Adipocyte (in vitro differentiated cells): Measurements from ENCODE around the gene USP16.

Source experiments
- DNase-seq: peaks from one replicate; pipeline ENCODE4 v3.0.0-alpha.2; 2015; ENCODE audit warnings: low read depth
- H3K27me3 ChIP-seq: replicated peaks from 2 replicates; pipeline ENCODE4 v1.7.0; 2013; ENCODE audit warnings: mild to moderate bottlenecking, low read length, moderate library complexity; ENCODE audit not compliant: control insufficient read depth, insufficient read depth
- H3K36me3 ChIP-seq: 2 replicates; pipeline ENCODE4 v1.7.0; 2013; ENCODE audit warnings: low read length, mild to moderate bottlenecking, moderate library complexity; ENCODE audit not compliant: control insufficient read depth, insufficient read depth, severe bottlenecking
- H3K4me1 ChIP-seq: 2 replicates; pipeline ENCODE4 v1.7.0; 2013; ENCODE audit warnings: mild to moderate bottlenecking, low read length, moderate library complexity; ENCODE audit not compliant: control insufficient read depth, insufficient read depth
- H3K4me3 ChIP-seq: 2 replicates; pipeline ENCODE4 v1.7.0; 2013; ENCODE audit warnings: mild to moderate bottlenecking, low read length, moderate library complexity
- H3K9ac ChIP-seq: 2 replicates; pipeline ENCODE4 v1.7.0; 2013; ENCODE audit warnings: mild to moderate bottlenecking, low read length, moderate library complexity
- H3K9me3 ChIP-seq: 2 replicates; pipeline ENCODE4 v1.7.0; 2013; ENCODE audit warnings: mild to moderate bottlenecking, low read length, moderate library complexity; ENCODE audit not compliant: control insufficient read depth

USP16 gene

DNA sequence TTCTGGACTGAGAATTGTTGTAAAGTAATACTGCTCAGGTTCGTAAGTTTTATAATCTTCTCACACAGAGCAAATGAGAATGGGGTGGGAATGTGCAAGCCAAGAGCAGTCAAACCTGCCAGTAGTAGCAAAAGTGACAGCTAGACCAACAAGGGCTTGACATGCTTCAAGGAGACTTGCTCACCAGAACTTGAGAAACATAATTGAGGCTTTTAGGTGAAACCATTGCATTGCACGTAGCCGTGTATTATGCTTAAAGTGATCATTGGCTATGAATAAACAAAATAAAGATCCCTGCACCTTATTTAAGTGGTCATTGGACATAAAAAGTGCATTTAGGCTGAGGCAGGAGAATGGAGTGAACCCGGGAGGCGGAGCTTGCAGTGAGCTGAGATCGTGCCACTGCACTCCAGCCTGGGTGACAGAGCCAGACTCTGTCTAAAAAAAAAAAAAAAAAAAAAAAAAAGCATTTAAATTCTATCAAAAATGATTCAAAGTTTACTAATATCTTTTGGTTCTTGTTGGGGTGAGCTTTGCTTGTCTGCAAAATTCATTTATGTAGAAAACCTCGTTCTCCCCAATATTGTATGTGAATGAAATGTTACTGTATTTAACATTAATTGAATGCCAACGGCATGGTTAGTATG, 60.8 kb downstream of the USP16 start:
- Histone ChIP-seq H3K4me3 (no peak overlapping the region), H3K27me3 (no peaks in the 10 kb centered on the region), H3K36me3 (no peaks in the 10 kb centered on the region), H3K4me1 (peaks cover 5% of the 10 kb centered on the region), H3K9me3 (no peaks in the 10 kb centered on the region), H3K9ac (no peak overlapping the region)
- DNase-seq = no peak

GRCh38 chr21:29091033-29091432, 66.6 kb downstream of the USP16 start:
- peak overlapping the region; percentile 81 for H3K9ac ChIP-seq
- H3K4me3 ChIP-seq = peak overlapping the region; percentile 41
- H3K27me3 ChIP-seq = no peaks in the 10 kb centered on the region
- no peaks in the 10 kb centered on the region for H3K9me3 ChIP-seq
- H3K36me3 ChIP-seq = no peaks in the 10 kb centered on the region
- DNase-seq = peak; percentile 85
- H3K4me1 ChIP-seq = peaks cover 26% of the 10 kb centered on the region

DNA sequence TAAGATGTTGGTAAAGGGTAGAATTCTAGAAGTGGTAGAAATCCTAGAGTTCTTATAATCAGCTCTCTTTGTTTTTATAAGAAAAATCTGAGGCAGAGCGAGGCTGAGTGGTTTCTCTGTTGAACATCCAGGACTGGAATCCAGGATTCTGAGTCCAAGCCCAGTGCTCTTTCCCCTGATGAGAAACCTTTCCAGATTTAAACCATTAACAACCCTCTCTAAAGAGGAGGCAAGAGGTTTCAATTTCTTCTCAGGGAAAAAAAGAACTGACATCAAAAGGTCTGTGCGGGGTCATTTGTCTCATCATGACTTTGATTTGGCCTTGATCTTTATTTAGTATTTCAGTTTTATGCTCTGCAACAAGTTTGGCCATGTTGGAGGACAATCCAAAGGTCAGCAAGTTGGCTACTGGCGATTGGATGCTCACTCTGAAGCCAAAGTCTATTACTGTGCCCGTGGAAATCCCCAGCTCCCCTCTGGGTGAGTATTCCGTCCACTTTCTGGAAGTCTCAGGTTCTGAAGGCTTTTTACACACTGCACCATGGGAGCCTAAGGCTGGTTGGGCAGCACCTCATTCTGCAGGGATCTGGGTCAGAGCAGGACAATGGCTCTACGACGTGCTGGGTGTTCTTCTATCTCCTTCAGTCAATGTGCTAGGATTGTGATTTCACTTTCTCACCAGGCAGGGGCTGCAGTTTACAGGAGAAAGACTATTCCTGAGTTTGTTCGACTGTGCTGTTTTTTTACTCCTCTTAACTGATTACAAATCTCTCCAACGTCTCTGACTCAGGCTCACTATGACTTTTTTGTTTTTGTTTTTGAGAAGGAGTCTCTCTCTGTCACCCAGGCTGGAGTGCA, 67.9 kb downstream of the USP16 start:
- peak; percentile 52 for DNase-seq
- H3K4me3 ChIP-seq = peak overlapping the region; percentile 41

DNA sequence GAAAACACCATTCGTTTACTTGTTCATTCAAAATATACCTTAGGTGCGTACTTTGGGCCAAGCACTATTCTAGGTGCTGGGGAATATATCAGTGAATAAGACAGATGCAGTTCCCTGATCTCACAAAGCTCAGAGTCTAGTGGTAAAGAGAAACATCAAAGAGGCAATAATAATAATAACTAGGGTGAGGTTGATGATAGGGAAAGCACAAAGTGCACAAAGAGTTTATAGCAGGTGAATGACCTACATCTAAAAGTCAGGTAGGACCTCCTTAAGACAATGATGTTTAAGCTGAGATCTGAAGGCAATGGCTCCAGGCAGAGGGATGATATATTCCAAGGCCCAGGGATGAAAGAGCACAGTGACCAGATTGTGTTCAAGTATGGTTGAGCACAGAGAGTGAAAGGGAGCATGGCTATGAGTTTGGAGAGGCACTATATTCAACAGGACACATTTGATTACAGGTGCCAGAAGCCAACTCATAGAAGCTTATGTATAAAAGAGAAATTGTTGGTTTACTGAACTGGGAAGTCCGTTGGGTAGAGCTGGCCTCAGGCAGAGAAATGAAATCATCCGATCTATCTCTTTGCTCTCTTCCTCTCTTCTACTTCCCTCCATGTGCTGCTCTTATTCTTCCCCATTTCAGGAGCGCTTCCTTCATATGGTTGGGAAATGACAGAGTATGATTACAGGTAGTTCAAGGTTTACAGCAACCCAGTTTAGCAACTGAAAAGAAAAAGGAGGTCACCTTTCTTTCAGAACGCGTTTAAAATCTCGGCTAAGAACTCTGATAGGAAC, 71.9 kb downstream of the USP16 start:
- Histone ChIP-seq H3K4me3 (no peak overlapping the region), H3K27me3 (no peaks in the 10 kb centered on the region), H3K36me3 (no peaks in the 10 kb centered on the region), H3K4me1 (peaks cover 21% of the 10 kb centered on the region), H3K9ac (no peak overlapping the region), H3K9me3 (no peaks in the 10 kb centered on the region)
- no peak for DNase-seq

More for the DNA sequence above, 67.9 kb downstream of the USP16 start:
- H3K4me1 ChIP-seq = peaks cover 26% of the 10 kb centered on the region
- H3K9me3 ChIP-seq = no peaks in the 10 kb centered on the region
- H3K27me3 ChIP-seq = no peaks in the 10 kb centered on the region
- H3K9ac ChIP-seq = peak overlapping the region; percentile 81
- H3K36me3 ChIP-seq = no peaks in the 10 kb centered on the region

DNA sequence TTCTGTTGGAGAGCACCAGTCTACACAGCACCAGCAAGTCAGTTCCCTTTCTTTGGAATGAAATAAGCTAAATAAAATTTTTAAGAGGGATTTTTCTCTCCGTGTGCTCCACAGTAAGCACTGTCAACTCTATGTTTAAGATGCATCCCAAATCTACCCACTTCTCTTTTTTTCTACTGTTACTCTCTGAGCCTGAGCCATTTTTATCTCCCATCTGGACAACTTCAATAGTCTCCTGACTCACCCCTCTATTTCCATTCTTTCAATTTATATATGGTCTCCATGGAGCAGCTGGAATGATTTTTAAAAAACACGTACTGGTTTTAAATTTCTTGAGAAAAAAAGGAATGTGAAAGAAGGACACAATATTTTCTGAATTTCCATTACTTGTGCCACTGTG, 73.7 kb downstream of the USP16 start:
- H3K27me3 ChIP-seq = no peaks in the 10 kb centered on the region
- peaks cover 4% of the 10 kb centered on the region for H3K4me1 ChIP-seq
- no peak for DNase-seq
- H3K9ac ChIP-seq = no peak overlapping the region
- H3K9me3 ChIP-seq = no peaks in the 10 kb centered on the region
- H3K4me3 ChIP-seq = no peak overlapping the region
- H3K36me3 ChIP-seq = no peaks in the 10 kb centered on the region

DNA sequence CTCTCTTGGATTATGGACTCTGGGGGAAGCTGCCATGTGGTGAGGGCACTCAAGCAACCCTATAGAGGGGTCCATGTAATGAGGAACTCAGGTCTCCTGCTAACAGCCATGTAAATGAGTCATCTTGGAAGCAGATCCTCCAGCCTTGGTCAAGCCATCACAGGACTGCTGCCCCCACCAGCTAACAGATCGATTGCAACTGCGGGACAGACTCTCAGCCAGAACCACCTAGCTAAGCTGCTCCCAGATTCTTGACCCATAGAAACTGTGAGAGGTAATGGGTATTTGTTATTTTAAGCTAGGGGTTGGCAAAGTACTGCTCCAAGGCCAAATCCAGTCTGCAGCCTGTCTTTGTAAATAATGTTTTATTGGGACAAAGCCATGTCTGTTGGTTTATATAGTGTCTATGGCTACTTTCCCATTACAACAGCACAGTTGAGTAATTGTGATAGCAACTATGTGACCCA, 78.4 kb downstream of the USP16 start:
- no peaks in the 10 kb centered on the region for H3K9me3 ChIP-seq
- H3K36me3 ChIP-seq = no peaks in the 10 kb centered on the region
- H3K4me3 ChIP-seq = no peak overlapping the region
- H3K4me1 ChIP-seq = peaks cover 3% of the 10 kb centered on the region
- no peak for DNase-seq
- no peak overlapping the region for H3K9ac ChIP-seq
- no peaks in the 10 kb centered on the region for H3K27me3 ChIP-seq
